T-helper 2 cell (primary cell): ENCODE results near the gene USPL1.

Experiments
- DNase-seq, 5 experiments: peaks; one replicate each; pipeline versions ENCODE4 v3.0.0 to v3.0.0-alpha.2; 2012 to 2022

USPL1 gene

GRCh38 chr13:30697177-30697953 is 79.6 kb downstream of the USPL1 start:
- no peak for DNase-seq

- DNase-seq: no peak
Observed at GRCh38 chr13:30697996-30698401, 80.3 kb downstream of the USPL1 start.

GRCh38 chr13:30698488-30699005 is 80.8 kb downstream of the USPL1 start:
- DNase-seq: no peak

GRCh38 chr13:30700364-30700763 is 82.6 kb downstream of the USPL1 start:
- DNase-seq: no peak

GRCh38 chr13:30702006-30702405 is 84.3 kb downstream of the USPL1 start:
- DNase-seq: no peak

- no peak for DNase-seq
Observed at GRCh38 chr13:30704596-30704995, 86.9 kb downstream of the USPL1 start.

GRCh38 chr13:30705680-30706079 is 88.0 kb downstream of the USPL1 start:
- no peak for DNase-seq

- DNase-seq: no peak
Observed at GRCh38 chr13:30708541-30708940, 90.8 kb downstream of the USPL1 start.
